ENCODE data around the gene PC.

The PC gene

DNA sequence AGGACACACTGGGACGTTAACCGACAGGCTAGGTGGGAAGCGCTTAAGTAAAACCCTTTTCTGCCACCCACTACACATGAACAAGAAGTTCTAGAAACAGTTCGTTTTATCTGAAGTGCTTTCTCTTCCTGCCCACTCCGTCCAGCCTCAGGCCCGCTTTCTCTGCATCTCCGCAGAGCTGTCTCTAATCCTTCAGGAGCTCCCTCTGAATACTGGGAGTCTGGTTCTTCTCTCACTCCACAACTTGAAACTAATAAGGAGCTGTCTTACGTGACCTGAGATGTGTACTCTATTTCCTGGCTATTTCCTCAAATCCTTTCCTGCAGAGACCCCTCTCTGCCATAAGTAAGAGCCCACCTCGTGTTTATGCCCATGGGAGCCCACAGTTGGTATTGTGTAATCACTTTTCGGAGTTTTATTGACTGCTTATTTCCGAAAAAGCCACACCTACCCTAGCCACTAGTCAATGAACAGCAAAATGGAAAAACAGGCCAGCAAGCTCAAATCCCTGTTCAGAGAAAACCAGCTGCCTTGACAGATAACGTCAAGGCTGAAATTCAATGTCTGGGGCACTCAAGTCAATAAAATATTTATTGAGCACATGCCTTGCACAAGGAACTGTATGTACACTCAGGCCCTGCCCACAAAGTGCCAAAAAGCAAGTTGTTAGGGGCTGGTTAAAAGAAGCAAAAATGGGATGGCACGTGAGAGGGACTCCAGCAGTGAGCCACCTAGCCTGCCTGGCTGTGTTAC is 4.9 kb downstream of the PC start:
- H2AFZ ChIP-seq (ENCODE audit: low read length), result no peak overlapping the region
- H3K4me1 ChIP-seq (ENCODE audit: low read length), result no peaks in the 10 kb centered on the region
- no peaks in the 10 kb centered on the region for H3K9me3 ChIP-seq (replicated peaks; ENCODE audit: insufficient read depth, low read length)
- no peaks in the 10 kb centered on the region for H4K20me1 ChIP-seq (ENCODE audit: insufficient read depth, low read length)
- no peaks in the 10 kb centered on the region for H3F3A ChIP-seq (ENCODE audit: insufficient read depth, low read length)
- H3K36me3 ChIP-seq (replicated peaks; ENCODE audit: insufficient read depth, low read length), result no peaks in the 10 kb centered on the region
- H3K9me2 ChIP-seq (replicated peaks; ENCODE audit: insufficient read depth, low read length), result no peaks in the 10 kb centered on the region
- DNase-seq, result no peak
- no peaks in the 10 kb centered on the region for H3K79me2 ChIP-seq (ENCODE audit: low read length)
- no peak overlapping the region for H3K4me3 ChIP-seq (ENCODE audit: low read length)
- H3K27me3 ChIP-seq (replicated peaks; ENCODE audit: insufficient read depth, low read length), result peaks cover 53% of the 10 kb centered on the region
- no peak overlapping the region for H3K27ac ChIP-seq (ENCODE audit: low read length)
- H3K4me2 ChIP-seq (ENCODE audit: low read depth, low read length), result no peak overlapping the region
- H3K9ac ChIP-seq (ENCODE audit: low read length), result no peak overlapping the region
- no peak for TF ChIP-seq EZH2 (optimal IDR thresholded peaks at IDR 0.05; ENCODE audit: low read depth, low read length)
- TF ChIP-seq, protein P1, sequence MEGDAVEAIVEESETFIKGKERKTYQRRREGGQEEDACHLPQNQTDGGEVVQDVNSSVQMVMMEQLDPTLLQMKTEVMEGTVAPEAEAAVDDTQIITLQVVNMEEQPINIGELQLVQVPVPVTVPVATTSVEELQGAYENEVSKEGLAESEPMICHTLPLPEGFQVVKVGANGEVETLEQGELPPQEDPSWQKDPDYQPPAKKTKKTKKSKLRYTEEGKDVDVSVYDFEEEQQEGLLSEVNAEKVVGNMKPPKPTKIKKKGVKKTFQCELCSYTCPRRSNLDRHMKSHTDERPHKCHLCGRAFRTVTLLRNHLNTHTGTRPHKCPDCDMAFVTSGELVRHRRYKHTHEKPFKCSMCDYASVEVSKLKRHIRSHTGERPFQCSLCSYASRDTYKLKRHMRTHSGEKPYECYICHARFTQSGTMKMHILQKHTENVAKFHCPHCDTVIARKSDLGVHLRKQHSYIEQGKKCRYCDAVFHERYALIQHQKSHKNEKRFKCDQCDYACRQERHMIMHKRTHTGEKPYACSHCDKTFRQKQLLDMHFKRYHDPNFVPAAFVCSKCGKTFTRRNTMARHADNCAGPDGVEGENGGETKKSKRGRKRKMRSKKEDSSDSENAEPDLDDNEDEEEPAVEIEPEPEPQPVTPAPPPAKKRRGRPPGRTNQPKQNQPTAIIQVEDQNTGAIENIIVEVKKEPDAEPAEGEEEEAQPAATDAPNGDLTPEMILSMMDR (IDR thresholded peaks at IDR 0.05; ENCODE audit: low read length), result no peak
- no peak for TF ChIP-seq EZH2phosphoT487 (IDR thresholded peaks at IDR 0.05; ENCODE audit: low read length)

DNA sequence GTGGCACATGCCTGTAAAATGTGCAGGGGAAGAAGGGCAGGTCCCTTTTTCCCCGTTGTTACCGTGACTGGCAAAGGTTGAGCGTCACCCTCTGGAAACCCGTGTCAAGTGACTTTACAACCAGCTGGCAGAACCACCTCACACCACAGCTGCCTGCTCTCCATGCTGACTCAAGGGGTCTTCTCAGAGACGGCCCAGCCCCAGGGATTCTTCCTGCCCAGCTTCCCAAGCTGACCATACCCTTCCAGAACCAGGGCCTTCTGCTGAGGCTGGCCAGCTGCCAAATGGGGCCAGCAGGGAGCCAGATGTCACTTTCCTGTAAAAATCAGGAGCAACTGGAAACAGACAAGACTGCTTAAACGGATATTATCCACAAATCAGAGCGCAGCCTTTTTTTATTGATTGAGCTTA is 6.3 kb downstream of the PC start:
- H4K20me1 ChIP-seq (ENCODE audit: insufficient read depth, low read length), result no peaks in the 10 kb centered on the region
- H3K36me3 ChIP-seq (replicated peaks; ENCODE audit: insufficient read depth, low read length), result no peaks in the 10 kb centered on the region
- peaks cover 59% of the 10 kb centered on the region for H3K27me3 ChIP-seq (replicated peaks; ENCODE audit: insufficient read depth, low read length)
- no peaks in the 10 kb centered on the region for H3K9me2 ChIP-seq (replicated peaks; ENCODE audit: insufficient read depth, low read length)
- no peak overlapping the region for H3K27ac ChIP-seq (ENCODE audit: low read length)
- H3K79me2 ChIP-seq (ENCODE audit: low read length), result no peaks in the 10 kb centered on the region
- DNase-seq, result no peak
- no peaks in the 10 kb centered on the region for H3F3A ChIP-seq (ENCODE audit: insufficient read depth, low read length)
- H3K4me2 ChIP-seq (ENCODE audit: low read depth, low read length), result no peak overlapping the region
- no peak overlapping the region for H2AFZ ChIP-seq (ENCODE audit: low read length)
- no peak overlapping the region for H3K9ac ChIP-seq (ENCODE audit: low read length)
- H3K9me3 ChIP-seq (replicated peaks; ENCODE audit: insufficient read depth, low read length), result no peaks in the 10 kb centered on the region
- no peaks in the 10 kb centered on the region for H3K4me1 ChIP-seq (ENCODE audit: low read length)
- TF ChIP-seq, protein P1 (IDR thresholded peaks at IDR 0.05; ENCODE audit: low read length), result no peak
- TF ChIP-seq EZH2phosphoT487 (IDR thresholded peaks at IDR 0.05; ENCODE audit: low read length) (no peak), EZH2 (optimal IDR thresholded peaks at IDR 0.05; ENCODE audit: low read depth, low read length) (no peak)
- no peak overlapping the region for H3K4me3 ChIP-seq (ENCODE audit: low read length)

DNA sequence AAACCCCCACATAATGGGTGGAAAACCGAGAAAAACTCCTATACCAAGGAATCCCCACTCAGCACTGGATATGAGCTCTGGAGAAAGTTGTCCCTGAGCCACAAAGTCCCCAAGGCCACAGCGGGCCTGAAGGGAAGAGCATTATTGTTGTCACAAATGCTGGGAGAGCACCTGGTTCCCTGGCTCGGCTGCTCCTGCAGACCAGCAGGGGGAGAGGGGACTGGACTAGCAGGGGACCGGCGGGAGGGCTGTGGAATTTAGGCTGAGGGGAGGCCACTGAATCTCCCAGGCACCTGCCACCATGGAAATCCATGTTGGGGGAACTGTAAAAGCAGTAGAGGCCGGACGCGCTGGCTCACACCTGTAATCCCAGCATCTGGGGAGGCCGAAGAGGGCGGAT is 7.0 kb downstream of the PC start:
- Histone ChIP-seq H3K36me3 (replicated peaks; ENCODE audit: insufficient read depth, low read length) (no peaks in the 10 kb centered on the region), H3K9ac (ENCODE audit: low read length) (no peak overlapping the region), H3K9me3 (replicated peaks; ENCODE audit: insufficient read depth, low read length) (no peaks in the 10 kb centered on the region), H3K4me3 (ENCODE audit: low read length) (no peak overlapping the region), H3F3A (ENCODE audit: insufficient read depth, low read length) (no peaks in the 10 kb centered on the region), H3K4me1 (ENCODE audit: low read length) (no peaks in the 10 kb centered on the region), H3K79me2 (ENCODE audit: low read length) (no peaks in the 10 kb centered on the region), H2AFZ (ENCODE audit: low read length) (no peak overlapping the region), H3K9me2 (replicated peaks; ENCODE audit: insufficient read depth, low read length) (no peaks in the 10 kb centered on the region), H4K20me1 (ENCODE audit: insufficient read depth, low read length) (no peaks in the 10 kb centered on the region), H3K27me3 (replicated peaks; ENCODE audit: insufficient read depth, low read length) (peaks cover 63% of the 10 kb centered on the region), H3K27ac (ENCODE audit: low read length) (no peak overlapping the region), H3K4me2 (ENCODE audit: low read depth, low read length) (no peak overlapping the region)
- TF ChIP-seq EZH2phosphoT487 (IDR thresholded peaks at IDR 0.05; ENCODE audit: low read length) (no peak), EZH2 (optimal IDR thresholded peaks at IDR 0.05; ENCODE audit: low read depth, low read length) (no peak)
- TF ChIP-seq, protein P1 (IDR thresholded peaks at IDR 0.05; ENCODE audit: low read length), result no peak
- DNase-seq, result no peak

All from MM.1S (cell line).